Aorta (tissue), 4 donors: ENCODE results near the gene NSMCE1. TPM values are rescaled to one million over a fixed set of nuclear protein-coding genes. Genes with fewer than 3 reads are reported as not detected.

Experiments used
- polyA plus RNA-seq, 2 donors: library from polyadenylated mRNA; stranded (reverse); fragments of 200-250 nt; gene quantifications; one replicate each; pipeline ENCODE4 v1.2.3, GENCODE V29; 2013
- total RNA-seq, 2 donors: library from RNA; stranded (reverse); fragmentation: NEBNext Ultra II Directional; extraction: Animal tissue kit (Norgen Biotek cat#: 25700); gene quantifications; one replicate each; pipeline ENCODE4 v1.2.1, GENCODE V29; 2021
- donor health status: healthy with polysubstance abuse.
- donor health status: Bipolar disorder and iron deficiency.
- donor health status: DM: no; HTN: no; CAD: no.
- donor health status: DM: yes; HTN: yes; CAD: no.

The NSMCE1 gene
- total and polyA plus RNA-seq, 4 donors: 34.6 to 74.2 (median 55.1) TPM

Other genes starting within 250 kb of the NSMCE1 start
- gene C16orf82, start 201.8 kb downstream of the NSMCE1 start, total RNA-seq: not detected
- gene C16orf82, start 201.8 kb downstream of the NSMCE1 start, polyA plus RNA-seq: not detected
- 1 to 10 TPM; 4.3 to 5.6 TPM for gene KDM8, start 65.2 kb downstream of the NSMCE1 start, total RNA-seq
- 1 to 10 TPM; 7.0 to 7.4 TPM for gene KDM8, start 65.2 kb downstream of the NSMCE1 start, polyA plus RNA-seq
- gene IL4R, start 45.2 kb upstream of the NSMCE1 start, total RNA-seq: 100 to 1,000 TPM in 1 of 2 donors, 10 to 100 TPM in 1; 91.7 to 138 TPM
- 10 to 100 TPM in 1 of 2 donors, 1 to 10 TPM in 1; 7.5 to 50.7 TPM for gene IL4R, start 45.2 kb upstream of the NSMCE1 start, polyA plus RNA-seq
- gene IL21R, start 133.4 kb upstream of the NSMCE1 start, total RNA-seq: 1 to 10 TPM in 1 of 2 donors, under 1 TPM in 1; 0.65 to 3.8 TPM
- under 1 TPM in 1 of 2 donors, not detected in 1; 0.08 TPM for gene IL21R, start 133.4 kb upstream of the NSMCE1 start, polyA plus RNA-seq